Neuron (in vitro differentiated cells): ENCODE measurements around the gene LRP1B.

Experiments
- H2AFZ ChIP-seq: one replicate; pipeline ENCODE4 v1.6.1; 2013; ENCODE audit warnings: low read depth, mild to moderate bottlenecking, inconsistent platforms, low read length, moderate library complexity
- H3K27me3 ChIP-seq: one replicate; pipeline ENCODE4 v1.6.1; 2013; ENCODE audit warnings: low read length; ENCODE audit not compliant: insufficient read depth
- H3K36me3 ChIP-seq: one replicate; pipeline ENCODE4 v1.6.1; 2013; ENCODE audit warnings: low read length; ENCODE audit not compliant: insufficient read depth
- H3K4me1 ChIP-seq: one replicate; pipeline ENCODE4 v1.6.1; 2013; ENCODE audit warnings: low read length; ENCODE audit not compliant: insufficient read depth
- H3K4me3 ChIP-seq: 2 replicates; pipeline ENCODE4 v1.5.1; 2013; ENCODE audit warnings: mild to moderate bottlenecking, low read length, moderate library complexity
- H3K9me3 ChIP-seq: one replicate; pipeline ENCODE4 v1.6.1; 2013; ENCODE audit warnings: low read length

The LRP1B gene

GRCh38 chr2:141720476-141720875, 410.3 kb downstream of the LRP1B start:
- Histone ChIP-seq H3K27me3 (no peaks in the 10 kb centered on the region), H2AFZ (no peak overlapping the region), H3K4me3 (no peak overlapping the region), H3K36me3 (no peaks in the 10 kb centered on the region), H3K4me1 (no peaks in the 10 kb centered on the region), H3K9me3 (no peaks in the 10 kb centered on the region)

GRCh38 chr2:141714496-141714895, 416.3 kb downstream of the LRP1B start:
- H3K9me3 ChIP-seq, result no peaks in the 10 kb centered on the region
- H3K27me3 ChIP-seq, result no peaks in the 10 kb centered on the region
- H3K4me3 ChIP-seq, result no peak overlapping the region
- no peaks in the 10 kb centered on the region for H3K4me1 ChIP-seq
- H3K36me3 ChIP-seq, result no peaks in the 10 kb centered on the region
- H2AFZ ChIP-seq, result no peak overlapping the region

- H3K4me3 ChIP-seq, result no peak overlapping the region
- H3K36me3 ChIP-seq, result no peaks in the 10 kb centered on the region
- no peaks in the 10 kb centered on the region for H3K27me3 ChIP-seq
- no peak overlapping the region for H2AFZ ChIP-seq
- H3K4me1 ChIP-seq, result no peaks in the 10 kb centered on the region
- no peaks in the 10 kb centered on the region for H3K9me3 ChIP-seq
These were observed 419.2 kb downstream of the LRP1B start for GRCh38 chr2:141711627-141712026.

- no peaks in the 10 kb centered on the region for H3K27me3 ChIP-seq
- H2AFZ ChIP-seq, result no peak overlapping the region
- no peaks in the 10 kb centered on the region for H3K4me1 ChIP-seq
- no peaks in the 10 kb centered on the region for H3K9me3 ChIP-seq
- H3K4me3 ChIP-seq, result no peak overlapping the region
- H3K36me3 ChIP-seq, result no peaks in the 10 kb centered on the region
These were observed 420.1 kb downstream of the LRP1B start for GRCh38 chr2:141710589-141711239.

GRCh38 chr2:141709756-141710155, 421.1 kb downstream of the LRP1B start:
- H3K36me3 ChIP-seq, result no peaks in the 10 kb centered on the region
- no peak overlapping the region for H2AFZ ChIP-seq
- no peak overlapping the region for H3K4me3 ChIP-seq
- H3K27me3 ChIP-seq, result no peaks in the 10 kb centered on the region
- no peaks in the 10 kb centered on the region for H3K4me1 ChIP-seq
- no peaks in the 10 kb centered on the region for H3K9me3 ChIP-seq

- Histone ChIP-seq H3K4me3 (no peak overlapping the region), H2AFZ (no peak overlapping the region), H3K4me1 (no peaks in the 10 kb centered on the region), H3K9me3 (no peaks in the 10 kb centered on the region), H3K27me3 (no peaks in the 10 kb centered on the region), H3K36me3 (no peaks in the 10 kb centered on the region)
These were observed 423.3 kb downstream of the LRP1B start for GRCh38 chr2:141707486-141707885.

- no peak overlapping the region for H2AFZ ChIP-seq
- no peaks in the 10 kb centered on the region for H3K9me3 ChIP-seq
- no peaks in the 10 kb centered on the region for H3K27me3 ChIP-seq
- no peak overlapping the region for H3K4me3 ChIP-seq
- no peaks in the 10 kb centered on the region for H3K4me1 ChIP-seq
- no peaks in the 10 kb centered on the region for H3K36me3 ChIP-seq
These were observed 426.3 kb downstream of the LRP1B start for GRCh38 chr2:141704541-141704940.

- Histone ChIP-seq H3K9me3 (no peaks in the 10 kb centered on the region), H3K27me3 (no peaks in the 10 kb centered on the region), H3K4me3 (no peak overlapping the region)
These were observed 427.3 kb downstream of the LRP1B start for GRCh38 chr2:141703501-141703900.

GRCh38 chr2:141701618-141702017, 429.2 kb downstream of the LRP1B start:
- Histone ChIP-seq H3K36me3 (no peaks in the 10 kb centered on the region), H2AFZ (no peak overlapping the region), H3K9me3 (no peaks in the 10 kb centered on the region), H3K4me1 (no peaks in the 10 kb centered on the region), H3K4me3 (no peak overlapping the region), H3K27me3 (no peaks in the 10 kb centered on the region)

More at GRCh38 chr2:141703501-141703900, 427.3 kb downstream of the LRP1B start:
- Histone ChIP-seq H2AFZ (no peak overlapping the region), H3K4me1 (no peaks in the 10 kb centered on the region), H3K36me3 (no peaks in the 10 kb centered on the region)

- Histone ChIP-seq H3K9me3 (no peaks in the 10 kb centered on the region), H2AFZ (no peak overlapping the region), H3K36me3 (no peaks in the 10 kb centered on the region), H3K4me1 (no peaks in the 10 kb centered on the region), H3K4me3 (no peak overlapping the region), H3K27me3 (no peaks in the 10 kb centered on the region)
These were observed 431.2 kb downstream of the LRP1B start for GRCh38 chr2:141699573-141699972.

GRCh38 chr2:141698500-141698899, 432.3 kb downstream of the LRP1B start:
- Histone ChIP-seq H3K27me3 (no peaks in the 10 kb centered on the region), H3K4me1 (no peaks in the 10 kb centered on the region), H3K36me3 (no peaks in the 10 kb centered on the region), H3K4me3 (no peak overlapping the region), H3K9me3 (no peaks in the 10 kb centered on the region), H2AFZ (no peak overlapping the region)

- Histone ChIP-seq H3K4me3 (no peak overlapping the region), H3K9me3 (no peaks in the 10 kb centered on the region), H3K4me1 (no peaks in the 10 kb centered on the region), H3K27me3 (no peaks in the 10 kb centered on the region), H2AFZ (no peak overlapping the region), H3K36me3 (no peaks in the 10 kb centered on the region)
These were observed 433.8 kb downstream of the LRP1B start for GRCh38 chr2:141697035-141697434.

- Histone ChIP-seq H3K27me3 (no peaks in the 10 kb centered on the region), H3K9me3 (no peaks in the 10 kb centered on the region), H3K4me3 (no peak overlapping the region), H3K4me1 (no peaks in the 10 kb centered on the region), H3K36me3 (no peaks in the 10 kb centered on the region), H2AFZ (no peak overlapping the region)
These were observed 436.6 kb downstream of the LRP1B start for GRCh38 chr2:141694180-141694579.

- Histone ChIP-seq H3K4me1 (no peaks in the 10 kb centered on the region), H3K9me3 (no peaks in the 10 kb centered on the region), H2AFZ (no peak overlapping the region), H3K36me3 (no peaks in the 10 kb centered on the region), H3K4me3 (no peak overlapping the region), H3K27me3 (no peaks in the 10 kb centered on the region)
These were observed 438.0 kb downstream of the LRP1B start for GRCh38 chr2:141692829-141693228.
